GM19238 (cell line): ENCODE results near the gene SH3PXD2A.
"Not testable (repeated sequence)": the region's sequence is repeated elsewhere in the genome, so short reads cannot be mapped to it uniquely, and the experiment has no call there.

Experiments used
- DNase-seq: peaks from one replicate; pipeline ENCODE4 v3.0.0; 2011; ENCODE audit warnings: low spot score; ENCODE audit not compliant: insufficient read length

SH3PXD2A gene

GRCh38 chr10:103612462-103613365 lies 242.7 kb downstream of the SH3PXD2A start:
- DNase-seq, result no peak

- DNase-seq, result no peak
These were observed 244.4 kb downstream of the SH3PXD2A start for GRCh38 chr10:103610921-103611511.

GRCh38 chr10:103610083-103610472 lies 245.3 kb downstream of the SH3PXD2A start:
- DNase-seq, result no peak

- DNase-seq, result no peak
These were observed 245.9 kb downstream of the SH3PXD2A start for GRCh38 chr10:103609231-103610082.

GRCh38 chr10:103608056-103608455 lies 247.3 kb downstream of the SH3PXD2A start:
- not testable (repeated sequence) for DNase-seq

DNA sequence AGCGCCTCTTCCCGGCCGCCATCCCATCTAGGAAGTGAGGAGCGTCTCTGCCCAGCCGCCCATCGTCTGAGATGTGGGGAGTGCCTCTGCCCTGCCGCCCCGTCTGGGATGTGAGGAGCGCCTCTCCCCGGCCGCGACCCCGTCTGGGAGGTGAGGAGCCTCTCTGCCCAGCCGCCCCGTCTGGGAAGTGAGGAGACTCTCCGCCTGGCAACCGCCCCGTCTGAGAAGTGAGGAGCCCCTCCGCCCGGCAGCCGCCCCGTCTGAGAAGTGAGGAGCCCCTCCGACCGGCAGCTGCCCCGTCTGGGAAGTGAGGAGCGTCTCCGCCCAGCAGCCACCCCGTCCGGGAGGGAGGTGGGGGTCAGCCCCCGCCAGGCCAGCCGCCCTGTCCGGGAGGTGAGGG lies 248.3 kb downstream of the SH3PXD2A start:
- not testable (repeated sequence) for DNase-seq

DNA sequence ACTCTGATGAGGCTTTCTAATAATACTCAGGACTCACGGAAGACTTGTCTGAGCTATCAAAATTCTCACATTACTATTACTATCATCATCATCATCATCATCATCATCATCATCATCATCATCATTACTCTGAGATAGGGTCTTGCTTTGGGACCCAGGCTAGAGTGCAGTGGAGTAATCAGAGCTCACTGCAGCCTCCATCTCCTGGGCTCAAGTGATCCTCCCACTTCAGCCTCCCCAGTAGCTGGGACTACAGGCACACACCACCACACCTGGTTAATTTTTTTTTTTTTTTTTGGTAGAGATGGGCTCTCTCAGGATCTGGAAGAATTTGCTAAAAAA lies 249.3 kb downstream of the SH3PXD2A start:
- not testable (repeated sequence) for DNase-seq

DNA sequence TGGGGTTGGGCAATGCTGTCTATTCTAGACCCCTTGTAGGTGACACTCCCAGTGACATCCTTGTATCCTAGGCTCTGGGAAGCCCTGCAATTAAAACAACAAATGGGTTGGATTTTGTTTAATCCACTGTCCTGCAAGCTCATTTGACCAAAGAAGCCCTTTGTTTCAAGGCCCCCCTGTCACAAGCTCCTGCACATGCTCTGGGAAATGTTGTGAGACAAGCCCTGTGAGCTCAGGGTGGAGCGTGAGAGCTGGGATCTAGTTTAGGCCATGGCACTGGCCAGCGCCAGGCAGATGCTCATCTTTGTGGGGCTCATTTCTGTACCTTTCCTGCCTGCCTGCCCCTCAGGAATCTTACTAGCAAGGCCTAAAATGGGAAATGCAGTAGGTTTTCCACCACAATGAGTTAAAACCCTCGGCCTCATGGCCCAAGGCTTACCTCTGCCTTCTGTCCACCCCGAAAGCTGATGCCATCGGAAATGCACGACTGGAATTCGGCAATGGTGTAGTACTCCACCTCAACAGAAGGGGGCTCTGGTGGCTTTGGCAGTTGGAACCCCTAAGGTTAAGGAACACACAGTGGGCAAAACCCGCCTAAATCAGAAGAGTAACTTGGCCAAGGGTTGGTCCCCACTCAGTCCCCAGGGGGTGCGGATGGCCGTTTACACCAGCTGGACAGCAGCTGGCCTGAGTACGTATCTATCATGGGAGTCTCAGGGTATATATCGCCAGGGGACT lies 249.8 kb downstream of the SH3PXD2A start:
- peak; percentile 60 for DNase-seq

DNA sequence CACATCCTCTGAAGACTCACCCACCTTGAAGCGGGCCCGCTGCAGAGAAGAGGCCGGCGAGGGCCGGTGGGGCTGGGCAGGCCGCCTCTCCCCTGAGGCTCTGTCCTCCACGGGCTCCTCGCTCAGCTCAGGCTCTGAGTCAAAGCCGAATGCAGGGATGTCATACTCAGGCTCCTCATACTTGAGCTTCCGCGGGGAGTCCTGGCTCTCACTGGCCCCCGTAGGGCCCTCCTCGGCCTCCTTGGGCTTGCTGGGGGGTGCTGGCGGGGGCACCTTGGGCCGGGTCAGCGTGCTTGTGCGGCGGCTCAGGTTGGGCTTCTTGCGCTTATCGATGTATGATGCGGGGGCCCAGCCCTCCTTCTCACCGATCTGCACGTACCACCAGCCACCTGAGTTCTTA lies 252.0 kb downstream of the SH3PXD2A start:
- DNase-seq, result no peak

- DNase-seq, result no peak
These were observed 252.6 kb downstream of the SH3PXD2A start for GRCh38 chr10:103602852-103603155.

DNA sequence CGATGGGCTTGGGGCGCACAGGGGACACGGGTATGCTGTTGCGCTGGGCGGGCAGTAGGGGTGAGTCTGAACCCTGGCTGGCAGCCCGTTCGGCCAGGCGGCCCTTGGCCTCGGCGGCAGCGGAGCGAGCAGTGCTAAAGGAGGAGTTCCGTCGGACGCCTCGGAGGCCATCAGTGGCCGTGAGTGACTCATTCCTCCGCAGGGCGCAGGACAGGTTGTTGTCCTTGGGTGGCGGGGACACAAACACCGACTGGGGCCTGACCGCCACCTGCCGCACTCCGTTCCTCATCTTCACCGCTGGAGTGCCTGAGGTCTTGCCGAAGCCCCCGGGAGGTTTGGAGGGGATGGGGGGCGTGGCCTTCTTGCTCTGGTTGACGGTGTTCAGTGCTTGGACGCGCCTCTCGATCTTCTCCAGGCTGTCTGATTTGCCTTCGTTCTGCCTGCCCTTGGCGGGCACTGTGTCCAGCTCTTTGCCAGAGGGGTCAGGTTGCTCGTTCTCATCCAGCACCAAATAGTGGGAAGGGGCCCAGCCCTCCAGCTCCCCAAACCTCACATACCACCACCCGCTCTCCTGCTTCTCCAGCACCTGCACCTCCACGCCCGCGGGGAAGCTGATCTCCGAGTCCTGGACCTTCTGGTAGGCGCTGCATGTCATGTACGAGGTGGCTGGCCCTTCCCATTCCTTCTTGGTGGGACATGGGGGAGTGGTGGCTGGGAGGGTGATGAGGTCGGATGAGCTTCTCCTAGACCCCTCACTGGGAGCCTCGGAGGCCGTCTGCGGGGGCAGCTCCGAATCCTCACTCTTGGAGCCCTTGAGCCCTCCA lies 253.1 kb downstream of the SH3PXD2A start:
- no peak for DNase-seq

DNA sequence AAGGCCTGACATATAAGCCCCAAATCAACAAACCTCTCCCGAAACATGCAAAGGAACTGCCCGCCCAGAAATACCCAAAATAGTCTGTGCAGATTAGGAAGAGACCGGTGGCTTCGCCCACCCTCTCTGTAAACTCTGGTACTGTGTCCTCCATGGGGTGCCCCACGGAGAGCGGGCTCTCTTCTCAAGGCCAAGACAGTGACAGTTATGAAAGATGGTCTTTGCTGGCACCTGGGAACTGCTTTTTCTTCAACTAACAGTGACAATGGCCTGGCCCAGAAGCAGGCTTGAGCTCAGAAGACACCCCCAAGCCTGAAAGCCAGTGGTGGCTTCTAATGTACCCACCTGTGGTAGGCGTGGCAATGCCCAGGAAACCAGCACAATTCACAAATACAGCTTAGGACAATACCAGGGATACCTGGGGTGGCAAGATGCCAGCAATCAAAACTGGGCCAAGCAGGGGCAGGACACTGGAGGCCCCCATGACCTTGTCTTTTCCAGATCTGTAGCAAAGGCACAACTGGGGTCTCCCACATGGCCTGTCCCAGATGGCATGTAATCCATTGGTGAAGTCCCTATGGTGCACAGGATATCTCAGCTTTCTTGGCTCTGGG lies 254.3 kb downstream of the SH3PXD2A start:
- no peak for DNase-seq

DNA sequence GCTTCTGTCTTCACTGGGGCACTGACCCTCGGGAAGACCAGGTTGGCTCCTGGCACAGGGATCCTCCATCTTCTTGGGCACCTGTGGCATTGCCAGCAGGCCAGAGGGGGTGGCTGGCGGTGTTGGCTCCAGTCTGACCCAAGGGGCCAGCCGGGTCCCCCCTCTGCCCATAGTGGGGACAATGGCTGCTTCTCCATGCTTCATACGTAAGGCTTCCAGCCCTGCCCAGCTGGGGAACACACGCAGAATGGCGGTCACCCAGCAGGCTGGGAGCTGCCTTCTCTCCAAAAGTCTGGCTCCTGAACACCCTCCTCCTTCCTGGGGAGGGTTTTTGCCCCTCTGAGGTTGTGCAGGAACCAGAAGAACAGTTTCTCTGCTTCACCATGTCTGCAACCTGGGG lies 255.1 kb downstream of the SH3PXD2A start:
- DNase-seq, result no peak

GRCh38 chr10:103599907-103600306 lies 255.5 kb downstream of the SH3PXD2A start:
- no peak for DNase-seq

DNA sequence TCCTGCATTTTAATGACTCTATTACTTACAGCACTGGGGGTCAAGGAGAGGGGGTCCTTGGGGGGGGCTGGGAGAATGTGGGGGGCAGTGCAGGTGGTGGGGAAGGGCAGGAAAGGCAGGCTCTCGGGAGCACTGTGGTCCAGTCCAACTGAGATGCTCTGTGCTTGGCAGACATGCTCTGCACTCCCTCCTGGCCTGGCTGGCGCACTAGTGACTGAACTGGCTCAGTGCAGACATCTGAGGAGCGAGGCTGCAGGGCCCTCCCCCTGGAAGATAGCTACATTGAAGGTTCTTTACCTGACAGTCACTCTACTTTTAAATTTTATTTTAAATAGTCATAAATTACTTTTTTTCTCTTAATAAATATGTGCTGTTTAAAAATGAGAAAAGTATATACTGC lies 256.2 kb downstream of the SH3PXD2A start:
- DNase-seq, result no peak

GRCh38 chr10:103598654-103599115 lies 256.7 kb downstream of the SH3PXD2A start:
- DNase-seq, result peak; percentile 33

DNA sequence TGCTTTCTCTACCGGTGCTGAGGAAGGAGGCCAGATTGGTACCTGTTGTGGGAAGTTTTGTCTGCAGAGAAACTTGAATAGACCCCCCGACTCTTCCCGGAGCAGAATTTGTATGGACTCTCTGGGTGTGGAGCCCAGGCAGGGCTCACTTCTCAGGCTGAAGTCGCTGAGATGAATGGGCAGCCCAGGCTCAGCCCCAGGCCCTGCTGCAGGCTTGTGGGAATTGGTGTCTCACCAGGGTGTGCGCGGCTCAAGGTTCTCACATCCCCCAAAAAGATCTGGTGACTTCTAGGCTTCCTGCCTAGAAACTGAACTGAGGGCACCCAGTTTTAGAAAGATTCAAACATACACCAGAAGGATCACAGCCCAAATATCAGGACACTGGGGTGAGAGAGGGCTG lies 258.4 kb downstream of the SH3PXD2A start:
- DNase-seq, result no peak

DNA sequence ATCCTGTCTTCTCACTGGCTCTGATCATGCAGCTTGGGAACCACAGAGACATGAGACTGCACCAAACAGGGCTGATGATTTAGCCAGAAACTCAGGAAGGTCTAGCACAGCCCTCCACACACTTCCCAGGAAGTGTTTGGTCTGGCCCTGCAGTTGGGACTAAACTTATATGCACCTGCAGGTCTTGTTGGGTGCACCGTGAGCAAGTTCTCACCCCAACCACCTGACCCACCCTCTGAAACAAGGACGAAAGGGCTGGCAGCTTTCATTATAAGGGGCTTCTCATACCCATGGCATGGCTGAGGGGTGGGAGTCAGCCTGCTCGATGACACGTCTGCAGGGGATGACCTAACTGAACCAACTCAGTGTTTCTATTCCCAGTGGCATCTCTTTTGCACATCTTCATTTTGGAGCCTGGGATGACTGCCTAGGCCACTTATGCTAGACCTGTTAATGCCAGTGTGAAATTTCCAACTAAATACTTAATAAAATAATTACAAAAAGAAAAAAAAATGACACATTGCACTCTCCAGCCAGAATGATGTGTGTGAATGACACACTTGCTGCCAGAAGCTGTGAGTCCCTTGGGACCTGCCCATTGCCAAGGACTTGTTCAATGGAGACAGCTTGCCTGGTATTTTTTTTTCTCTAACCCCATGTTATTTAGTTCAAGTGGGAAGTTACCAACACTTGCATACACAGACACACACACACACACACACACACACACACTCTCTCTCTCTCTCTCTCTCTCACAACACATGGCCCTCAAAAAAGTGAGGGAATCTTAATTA lies 259.2 kb downstream of the SH3PXD2A start:
- DNase-seq, result no peak

DNA sequence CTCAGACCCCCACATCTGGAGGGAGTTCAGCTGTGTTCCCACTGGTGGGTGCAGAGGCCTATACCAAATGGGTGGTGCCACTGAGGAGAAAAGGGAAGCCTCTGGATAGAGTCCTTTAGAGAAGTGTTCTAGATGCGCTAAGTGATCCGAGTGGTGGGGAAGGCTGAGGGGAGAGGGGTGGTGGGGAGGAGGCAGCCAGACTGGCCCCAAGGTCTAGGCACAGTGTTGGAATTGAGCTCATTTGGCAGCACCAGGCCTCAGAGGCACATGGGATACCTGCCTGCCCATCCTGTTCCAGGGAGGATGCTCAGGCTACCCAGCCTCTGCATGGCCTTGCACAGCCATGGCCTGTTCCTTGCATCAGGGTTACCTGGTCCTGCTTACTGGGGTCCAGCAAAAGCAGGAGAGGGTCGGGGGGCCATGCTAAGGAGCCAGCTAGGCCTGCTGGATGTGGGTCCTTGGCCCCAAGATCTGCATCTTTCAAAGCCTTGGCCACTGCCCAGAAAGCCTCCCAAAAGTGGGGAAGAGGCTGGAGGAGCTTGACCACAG lies 262.3 kb downstream of the SH3PXD2A start:
- DNase-seq, result no peak
